AG08395 (cell line): Measurements from ENCODE around the gene ZNF691.
"Not testable (repeated sequence)": the region's sequence is repeated elsewhere in the genome, so short reads cannot be mapped to it uniquely, and the experiment has no call there.

Experiments used
- DNase-seq: peaks from one replicate; pipeline ENCODE4 v3.0.0; 2012; ENCODE audit warnings: mixed read lengths, low spot score

ZNF691 gene

GRCh38 chr1:42832641-42833240, 13.7 kb upstream of the ZNF691 start:
- DNase-seq = no peak

GRCh38 chr1:42833981-42834380, 12.4 kb upstream of the ZNF691 start:
- no peak for DNase-seq

- DNase-seq = no peak
Measured at GRCh38 chr1:42834803-42835202, 11.6 kb upstream of the ZNF691 start.

- no peak for DNase-seq
Measured at GRCh38 chr1:42835422-42835821, 11.0 kb upstream of the ZNF691 start.

GRCh38 chr1:42837709-42838108, 8.7 kb upstream of the ZNF691 start:
- no peak for DNase-seq

- DNase-seq = no peak
Measured at GRCh38 chr1:42838482-42839190, 7.8 kb upstream of the ZNF691 start.

GRCh38 chr1:42841010-42841409, 5.4 kb upstream of the ZNF691 start:
- DNase-seq = no peak

GRCh38 chr1:42841440-42842147, 4.8 kb upstream of the ZNF691 start:
- no peak for DNase-seq

- DNase-seq = no peak
Measured at GRCh38 chr1:42844592-42845140, 1.7 kb upstream of the ZNF691 start.

- DNase-seq = no peak
Measured at GRCh38 chr1:42845193-42845592, 1.2 kb upstream of the ZNF691 start.

- no peak for DNase-seq
Measured at GRCh38 chr1:42845866-42846256, 552 bp upstream of the ZNF691 start.

GRCh38 chr1:42847111-42847595, 740 bp downstream of the ZNF691 start:
- no peak for DNase-seq

- DNase-seq = no peak
Measured at GRCh38 chr1:42847721-42848460, 1.5 kb downstream of the ZNF691 start.

GRCh38 chr1:42848823-42849537, 2.6 kb downstream of the ZNF691 start:
- no peak for DNase-seq

- no peak for DNase-seq
Measured at GRCh38 chr1:42849944-42850343, 3.5 kb downstream of the ZNF691 start.

- DNase-seq = no peak
Measured at GRCh38 chr1:42851420-42851819, 5.0 kb downstream of the ZNF691 start.

GRCh38 chr1:42851960-42852607, 5.7 kb downstream of the ZNF691 start:
- no peak for DNase-seq

GRCh38 chr1:42852608-42852980, 6.2 kb downstream of the ZNF691 start:
- DNase-seq = no peak

- no peak for DNase-seq
Measured at GRCh38 chr1:42853116-42853884, 6.9 kb downstream of the ZNF691 start.

- not testable (repeated sequence) for DNase-seq
Measured at GRCh38 chr1:42856554-42856953, 10.1 kb downstream of the ZNF691 start.
